Keratinocyte (primary cell): ENCODE data around the gene ZNF117. TPM values are rescaled to one million over a fixed set of nuclear protein-coding genes. Genes with fewer than 3 reads are reported as not detected.
"Not testable (repeated sequence)": the region's sequence is repeated elsewhere in the genome, so short reads cannot be mapped to it uniquely, and the experiment has no call there.

Experiments used
- DNase-seq: peaks from one replicate; pipeline ENCODE4 v3.0.0-alpha.2; 2011; ENCODE audit warnings: low read depth, missing footprints, low spot score
- FAIRE-seq: peaks from 2 replicates; lab custom pipeline; 2011; peaks lifted over from hg19 to GRCh38; lab: Jason Lieb, UNC
- H2AFZ ChIP-seq: 2 replicates; pipeline ENCODE4 v1.6.0; 2012; ENCODE audit warnings: low read length, control low read depth, inconsistent platforms; ENCODE audit not compliant: control insufficient read depth
- H3K27ac ChIP-seq: 2 replicates; pipeline ENCODE4 v1.5.1; 2011; ENCODE audit warnings: low read length; ENCODE audit not compliant: control insufficient read depth, insufficient read depth
- H3K27me3 ChIP-seq: 3 replicates; pipeline ENCODE4 v1.6.0; 2011; ENCODE audit warnings: low read length; ENCODE audit not compliant: control insufficient read depth, insufficient read depth; ENCODE audit errors: extremely low read depth
- H3K36me3 ChIP-seq, 2 experiments: 2 replicates in 1 of 2; 3 replicates in 1 of 2; pipeline ENCODE4 v1.5.1; 2011; ENCODE audit warnings: low read length in 2 of 2, mild to moderate bottlenecking in 1 of 2; ENCODE audit not compliant: control insufficient read depth in 2 of 2, insufficient read depth in 2 of 2; ENCODE audit errors: extremely low read depth in 1 of 2
- H3K4me1 ChIP-seq: 3 replicates; pipeline ENCODE4 v1.5.1; 2011; ENCODE audit warnings: low read length; ENCODE audit not compliant: control insufficient read depth, insufficient read depth; ENCODE audit errors: extremely low read depth
- H3K4me2 ChIP-seq: 3 replicates; pipeline ENCODE4 v1.6.0; 2011; ENCODE audit warnings: low read depth, low read length; ENCODE audit not compliant: control insufficient read depth, insufficient read depth; ENCODE audit errors: extremely low read depth
- H3K4me3 ChIP-seq, 3 experiments: fragments of 200-600 bp in 1 of 3; sonication (generic) in 1 of 3; 2 replicates in 2 of 3; 3 replicates in 1 of 3; pipeline ENCODE4 v1.5.1; 2011 to 2016; ENCODE audit warnings: low read length in 3 of 3, mild to moderate bottlenecking in 3 of 3, control low read depth in 2 of 3, inconsistent platforms in 1 of 3, low read depth in 1 of 3, mixed read lengths in 1 of 3, mixed run types in 1 of 3, moderate library complexity in 1 of 3; ENCODE audit not compliant: control insufficient read depth in 2 of 3, insufficient read depth in 2 of 3; ENCODE audit errors: extremely low read depth in 1 of 3
- H3K79me2 ChIP-seq: 2 replicates; pipeline ENCODE4 v1.6.0; 2012; ENCODE audit warnings: low read length; ENCODE audit not compliant: control insufficient read depth, insufficient read depth
- H3K9ac ChIP-seq: 3 replicates; pipeline ENCODE4 v1.6.0; 2011; ENCODE audit warnings: low read length; ENCODE audit not compliant: control insufficient read depth, insufficient read depth; ENCODE audit errors: extremely low read depth
- H3K9me1 ChIP-seq: 3 replicates; pipeline ENCODE4 v1.6.0; 2011; ENCODE audit warnings: low read length; ENCODE audit not compliant: control insufficient read depth, insufficient read depth; ENCODE audit errors: extremely low read depth
- H3K9me3 ChIP-seq: 2 replicates; pipeline ENCODE4 v1.5.1; 2012; ENCODE audit warnings: low read depth, low read length; ENCODE audit not compliant: control insufficient read depth
- H4K20me1 ChIP-seq: 3 replicates; pipeline ENCODE4 v1.6.0; 2011; ENCODE audit warnings: low read length; ENCODE audit not compliant: control insufficient read depth, insufficient read depth; ENCODE audit errors: extremely low read depth
- EZH2 ChIP-seq: IDR thresholded peaks from one replicate; pipeline ENCODE4 v1.6.1; 2012; ENCODE audit warnings: inconsistent platforms, mild to moderate bottlenecking, low read length, moderate library complexity
- dilution Hi-C: fragments of 300-500 bp; cut with MboI; formaldehyde crosslinking; loops from one replicate; pipeline ENCODE4 v1.7.0; 2020; ENCODE audit warnings: low sequenced_read_pairs; ENCODE audit not compliant: extremely low pct_ligation_motif_present
- polyA plus RNA-seq, 5 experiments: library from polyadenylated mRNA; depleted of rRNA in 3 of 5; stranded (reverse) in 3 of 5; stranded (forward) in 1 of 5; unstranded in 1 of 5; fragments of >200 nt; gene quantifications; 1 replicate in 1 of 5; 2 replicates in 3 of 5; 3 replicates in 1 of 5; pipeline versions ENCODE4 v1.2.1 to v1.2.3, GENCODE V29; 2011 to 2012; ENCODE audit warnings: missing spikeins in 2 of 5, low read depth in 1 of 5, low replicate concordance in 1 of 5
- TF ChIP-seq, protein P1 (sequence below), 3 experiments: IDR thresholded peaks in 1 of 3; conservative IDR thresholded peaks in 1 of 3; optimal IDR thresholded peaks in 1 of 3; 2 replicates in 2 of 3; 3 replicates in 1 of 3; pipeline versions ENCODE3 to v1.5.1; 2011; ENCODE audit warnings: low read length in 3 of 3, mild to moderate bottlenecking in 3 of 3, moderate library complexity in 2 of 3, control low read depth in 1 of 3, inconsistent platforms in 1 of 3; ENCODE audit not compliant: insufficient read depth in 2 of 3; ENCODE audit errors: extremely low read depth in 1 of 3

Gene ZNF117
- polyA plus RNA-seq, 1 donor (not counting 4 experiments of a cell fraction or from before 2014, with no cell fraction given) = 1.8 TPM

DNA sequence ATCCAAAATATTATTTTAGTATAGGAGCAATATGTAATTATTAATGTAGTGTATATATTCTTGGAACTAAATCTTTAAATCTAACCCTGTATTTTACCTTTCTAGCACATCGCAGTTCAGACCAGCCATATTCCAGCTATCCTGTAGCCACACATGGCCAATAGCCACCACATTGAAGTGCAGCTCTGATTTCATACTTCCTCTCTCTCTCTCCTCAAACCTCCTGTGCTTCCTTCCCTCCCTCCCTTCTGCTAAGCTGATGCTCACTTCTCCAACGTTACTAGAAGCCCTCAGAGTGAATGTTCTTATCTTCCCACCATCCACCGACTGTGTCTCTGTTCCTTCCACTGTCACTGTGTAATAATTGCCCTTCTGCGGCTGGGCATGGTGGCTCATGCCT, 16.2 kb upstream of the ZNF117 start:
- H3K9me3 ChIP-seq, dilution Hi-C loops, DNase-seq, H3K9ac ChIP-seq, H3K27ac ChIP-seq, H3K36me3 ChIP-seq, FAIRE-seq, H3K4me3 ChIP-seq, H3K4me1 ChIP-seq, H3K27me3 ChIP-seq, H4K20me1 ChIP-seq, H3K9me1 ChIP-seq: not testable (repeated sequence)
- Histone ChIP-seq H2AFZ (peak overlapping the region; percentile 79), H3K79me2 (peaks cover 11% of the 10 kb centered on the region), H3K4me2 (peak overlapping the region; percentile 51)

DNA sequence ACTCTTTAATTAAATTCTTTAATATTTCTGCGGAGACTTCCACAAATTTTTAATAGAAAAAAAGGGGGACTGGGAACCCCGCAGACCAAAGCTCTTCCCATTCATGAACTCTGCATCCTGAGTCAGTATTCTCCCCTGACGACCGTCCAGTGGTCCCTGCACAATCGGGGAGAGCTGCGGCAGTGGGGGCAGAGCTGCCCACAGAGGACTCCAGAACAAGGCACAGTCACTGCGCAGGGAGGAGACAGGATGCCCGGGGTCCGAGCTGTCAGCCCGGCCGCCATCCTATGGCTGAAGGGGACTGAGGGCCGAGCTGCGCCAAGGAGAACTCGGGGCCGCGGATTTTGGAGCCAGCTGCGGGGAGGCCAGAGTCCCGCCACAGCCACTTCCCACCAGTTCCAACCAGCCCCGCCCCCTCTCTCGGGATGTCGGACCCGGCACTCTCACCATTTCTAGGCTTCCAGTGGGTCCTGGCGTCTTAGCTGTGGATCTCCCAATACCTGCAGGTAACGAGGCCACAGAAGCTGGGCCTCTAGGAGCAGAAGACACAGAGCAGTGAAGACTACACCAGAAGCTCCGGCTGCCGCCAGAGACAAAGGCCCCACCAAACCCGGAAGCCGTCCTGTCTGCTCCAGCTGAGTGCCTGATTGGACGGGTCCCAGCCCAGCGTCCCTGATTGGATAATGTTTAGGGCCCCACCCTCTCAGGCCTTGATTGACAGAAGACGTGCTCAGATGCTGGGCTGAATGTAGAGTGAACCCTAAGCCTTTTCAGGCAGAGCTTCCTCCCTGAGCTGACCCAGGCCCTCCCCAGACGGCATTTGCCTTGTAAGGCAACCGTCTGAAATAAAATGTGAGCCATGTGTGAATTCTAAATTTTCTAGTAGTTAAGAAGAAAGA, 15.5 kb upstream of the ZNF117 start, which contains the start of gene ERV3-1:
Gene ERV3-1, minus strand, starts transcription at position 594 of the 899 bp plus-strand sequence. CDS start 13,661 bp downstream, outside the sequence.
- Histone ChIP-seq H3K27me3 (no peaks in the 10 kb centered on the region), H3K4me1 (peaks cover 2% of the 10 kb centered on the region), H3K36me3 (peaks cover 0 to 2% of the 10 kb centered on the region in 2 experiments), H4K20me1 (no peaks in the 10 kb centered on the region), H3K9ac (peak within 1 kb of the TSS; percentile 87), H3K4me3 (peak within 1 kb of the TSS; percentile 78 to 91 (median 89)), H3K79me2 (peaks cover 11% of the 10 kb centered on the region), H2AFZ (peak within 1 kb of the TSS; percentile 99), H3K4me2 (peak within 1 kb of the TSS; percentile 85), H3K9me3 (peaks cover 2% of the 10 kb centered on the region), H3K27ac (peak within 1 kb of the TSS; percentile 76), H3K9me1 (no peaks in the 10 kb centered on the region)
- dilution Hi-C loops = no loop called here
- TF ChIP-seq, protein P1, sequence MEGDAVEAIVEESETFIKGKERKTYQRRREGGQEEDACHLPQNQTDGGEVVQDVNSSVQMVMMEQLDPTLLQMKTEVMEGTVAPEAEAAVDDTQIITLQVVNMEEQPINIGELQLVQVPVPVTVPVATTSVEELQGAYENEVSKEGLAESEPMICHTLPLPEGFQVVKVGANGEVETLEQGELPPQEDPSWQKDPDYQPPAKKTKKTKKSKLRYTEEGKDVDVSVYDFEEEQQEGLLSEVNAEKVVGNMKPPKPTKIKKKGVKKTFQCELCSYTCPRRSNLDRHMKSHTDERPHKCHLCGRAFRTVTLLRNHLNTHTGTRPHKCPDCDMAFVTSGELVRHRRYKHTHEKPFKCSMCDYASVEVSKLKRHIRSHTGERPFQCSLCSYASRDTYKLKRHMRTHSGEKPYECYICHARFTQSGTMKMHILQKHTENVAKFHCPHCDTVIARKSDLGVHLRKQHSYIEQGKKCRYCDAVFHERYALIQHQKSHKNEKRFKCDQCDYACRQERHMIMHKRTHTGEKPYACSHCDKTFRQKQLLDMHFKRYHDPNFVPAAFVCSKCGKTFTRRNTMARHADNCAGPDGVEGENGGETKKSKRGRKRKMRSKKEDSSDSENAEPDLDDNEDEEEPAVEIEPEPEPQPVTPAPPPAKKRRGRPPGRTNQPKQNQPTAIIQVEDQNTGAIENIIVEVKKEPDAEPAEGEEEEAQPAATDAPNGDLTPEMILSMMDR (optimal IDR thresholded peaks at IDR 0.05 in 1 of 3, IDR thresholded peaks at IDR 0.05 in 1 of 3, conservative IDR thresholded peaks at IDR 0.05 in 1 of 3; ENCODE audit: extremely low read depth in 1 of 3, insufficient read depth in 2 of 3, low read length in 3 of 3) = no peak
- no peak for TF ChIP-seq EZH2
- peak; percentile 66 for DNase-seq
- FAIRE-seq = peak; percentile 29
